ENCODE results near the gene TBL1X.

The TBL1X gene

GRCh38 chrX:9595174-9595573, 130.3 kb downstream of the TBL1X start:
- no peak for DNase-seq

- no peak for DNase-seq
Measured at GRCh38 chrX:9596837-9597236, 132.0 kb downstream of the TBL1X start.

GRCh38 chrX:9597361-9598035, 132.6 kb downstream of the TBL1X start:
- DNase-seq = no peak

- no peak for DNase-seq
Measured at GRCh38 chrX:9598344-9598743, 133.5 kb downstream of the TBL1X start.

GRCh38 chrX:9604111-9604907, 139.5 kb downstream of the TBL1X start:
- DNase-seq = no peak

- DNase-seq = no peak
Measured at GRCh38 chrX:9604908-9605306, 140.0 kb downstream of the TBL1X start.

GRCh38 chrX:9605484-9605883, 140.6 kb downstream of the TBL1X start:
- DNase-seq = no peak

GRCh38 chrX:9606971-9607370, 142.1 kb downstream of the TBL1X start:
- DNase-seq = no peak

GRCh38 chrX:9609499-9609898, 144.6 kb downstream of the TBL1X start:
- no peak for DNase-seq

- DNase-seq = no peak
Measured at GRCh38 chrX:9609987-9610386, 145.1 kb downstream of the TBL1X start.

- DNase-seq = no peak
Measured at GRCh38 chrX:9610771-9611392, 146.0 kb downstream of the TBL1X start.

GRCh38 chrX:9611436-9612145, 146.7 kb downstream of the TBL1X start:
- DNase-seq = no peak

- no peak for DNase-seq
Measured at GRCh38 chrX:9612146-9612505, 147.3 kb downstream of the TBL1X start.

GRCh38 chrX:9614016-9614415, 149.2 kb downstream of the TBL1X start:
- no peak for DNase-seq

- no peak for DNase-seq
Measured at GRCh38 chrX:9619133-9619532, 154.3 kb downstream of the TBL1X start.

- no peak for DNase-seq
Measured at GRCh38 chrX:9619581-9619980, 154.7 kb downstream of the TBL1X start.

- no peak for DNase-seq
Measured at GRCh38 chrX:9622128-9622527, 157.3 kb downstream of the TBL1X start.

- DNase-seq = no peak
Measured at GRCh38 chrX:9626379-9626778, 161.5 kb downstream of the TBL1X start.

GRCh38 chrX:9627922-9628321, 163.1 kb downstream of the TBL1X start:
- DNase-seq = no peak

- DNase-seq = no peak
Measured at GRCh38 chrX:9628779-9629493, 164.1 kb downstream of the TBL1X start.

- no peak for DNase-seq
Measured at GRCh38 chrX:9634551-9634950, 169.7 kb downstream of the TBL1X start.

- no peak for DNase-seq
Measured at GRCh38 chrX:9635368-9635767, 170.5 kb downstream of the TBL1X start.

- DNase-seq = no peak
Measured at GRCh38 chrX:9635803-9636202, 170.9 kb downstream of the TBL1X start.
